SH-SY5Y (cell line): ENCODE measurements around the gene TEX36.

Source experiments
- GATA2 ChIP-seq: IDR thresholded peaks from 2 replicates; pipeline ENCODE4 v1.6.1; 2011; ENCODE audit warnings: mild to moderate bottlenecking, low read depth, low read length
- GATA3 ChIP-seq: IDR thresholded peaks from 2 replicates; pipeline ENCODE4 v1.6.1; 2011; ENCODE audit warnings: low read depth, mild to moderate bottlenecking, low read length, moderate library complexity

Gene TEX36

GRCh38 chr10:125699562-125700143, 16.7 kb upstream of the TEX36 start:
- no peak for TF ChIP-seq GATA3
- TF ChIP-seq GATA2: no peak

- TF ChIP-seq GATA3 (no peak), GATA2 (no peak)
These were observed 15.6 kb upstream of the TEX36 start for GRCh38 chr10:125698481-125698998.

- TF ChIP-seq GATA3: no peak
- no peak for TF ChIP-seq GATA2
These were observed 11.9 kb upstream of the TEX36 start for GRCh38 chr10:125694883-125695282.

- TF ChIP-seq GATA2 (no peak), GATA3 (no peak)
These were observed 10.5 kb upstream of the TEX36 start for GRCh38 chr10:125693524-125693847.

- no peak for TF ChIP-seq GATA3
- TF ChIP-seq GATA2: no peak
These were observed 9.9 kb upstream of the TEX36 start for GRCh38 chr10:125692601-125693523.

GRCh38 chr10:125692196-125692595, 9.2 kb upstream of the TEX36 start:
- no peak for TF ChIP-seq GATA3
- peak; percentile 24; the same call in 1 of the 2 replicates for TF ChIP-seq GATA2

- no peak for TF ChIP-seq GATA3
- no peak for TF ChIP-seq GATA2
These were observed 8.4 kb upstream of the TEX36 start for GRCh38 chr10:125691160-125691981.

- TF ChIP-seq GATA2: no peak
- TF ChIP-seq GATA3: no peak
These were observed 7.1 kb upstream of the TEX36 start for GRCh38 chr10:125689955-125690569.

GRCh38 chr10:125687507-125688185, 4.7 kb upstream of the TEX36 start:
- no peak for TF ChIP-seq GATA2
- no peak for TF ChIP-seq GATA3

- TF ChIP-seq GATA2 (no peak), GATA3 (no peak)
These were observed 1.6 kb upstream of the TEX36 start for GRCh38 chr10:125684581-125684980.

- TF ChIP-seq GATA3 (no peak), GATA2 (no peak)
These were observed 858 bp upstream of the TEX36 start for GRCh38 chr10:125683821-125684220.

- no peak for TF ChIP-seq GATA2
- no peak for TF ChIP-seq GATA3
These were observed 3.5 kb downstream of the TEX36 start for GRCh38 chr10:125679436-125679835.

GRCh38 chr10:125672884-125673283, 10.1 kb downstream of the TEX36 start:
- no peak for TF ChIP-seq GATA3
- TF ChIP-seq GATA2: no peak

GRCh38 chr10:125662584-125662983, 20.4 kb downstream of the TEX36 start:
- TF ChIP-seq GATA2 (no peak), GATA3 (no peak)
